Smooth muscle cell (in vitro differentiated cells): ENCODE results near the gene PRXL2A. TPM values are rescaled to one million over a fixed set of nuclear protein-coding genes. Genes with fewer than 3 reads are reported as not detected.

ENCODE experiments used
- DNase-seq: peaks from one replicate; lab custom pipeline; 2025; ENCODE audit not compliant: unreplicated experiment; lab: John Stamatoyannopoulos, UW
- H2AFZ ChIP-seq: fragments of 200-600 bp; sonication (generic); 2 replicates; pipeline ENCODE4 v1.6.0; 2016; ENCODE audit warnings: antibody characterized with exemption, low read depth, mild to moderate bottlenecking
- H3F3A ChIP-seq: fragments of 200-600 bp; sonication (generic); 2 replicates; pipeline ENCODE4 v1.6.0; 2017; ENCODE audit warnings: antibody characterized with exemption, low read depth
- H3K27ac ChIP-seq: fragments of 200-600 bp; sonication (generic); 2 replicates; pipeline ENCODE4 v1.5.1; 2016; ENCODE audit warnings: low read depth, mild to moderate bottlenecking
- H3K27me3 ChIP-seq: fragments of 200-600 bp; sonication (generic); 2 replicates; pipeline ENCODE4 v1.6.1; 2016; ENCODE audit warnings: low read depth, mild to moderate bottlenecking
- H3K36me3 ChIP-seq: fragments of 200-600 bp; sonication (generic); 2 replicates; pipeline ENCODE4 v1.5.1; 2016; ENCODE audit warnings: low read depth
- H3K4me1 ChIP-seq: fragments of 200-600 bp; sonication (generic); 2 replicates; pipeline ENCODE4 v1.5.1; 2016; ENCODE audit warnings: low read depth
- H3K4me2 ChIP-seq: fragments of 200-600 bp; sonication (generic); 2 replicates; pipeline ENCODE4 v1.6.0; 2016; ENCODE audit warnings: mild to moderate bottlenecking
- H3K4me3 ChIP-seq: fragments of 200-600 bp; sonication (generic); 2 replicates; pipeline ENCODE4 v1.5.1; 2016; ENCODE audit warnings: mild to moderate bottlenecking
- H3K79me2 ChIP-seq: fragments of 200-600 bp; sonication (generic); 2 replicates; pipeline ENCODE4 v1.6.0; 2016; ENCODE audit warnings: low read depth, mild to moderate bottlenecking
- H3K9ac ChIP-seq: fragments of 200-600 bp; sonication (generic); 2 replicates; pipeline ENCODE4 v1.6.0; 2016; ENCODE audit warnings: low read depth
- H3K9me3 ChIP-seq: fragments of 200-600 bp; sonication (generic); replicated peaks from 2 replicates; pipeline ENCODE4 v1.5.1; 2016; ENCODE audit warnings: low read depth
- H4K20me1 ChIP-seq: fragments of 200-600 bp; sonication (generic); 2 replicates; pipeline ENCODE4 v1.6.0; 2016; ENCODE audit warnings: low read depth
- WGBS: methylation state at CpG from one replicate; pipeline ENCODE4 v1.1.7; 2016; ENCODE audit warnings: low lambda C conversion rate; 5-methylcytosine and 5-hydroxymethylcytosine counted together
- polyA plus RNA-seq: library from polyadenylated mRNA; unstranded; fragments of >200 nt; fragmentation: Nextera tagmentation; extraction: Ambion mirVana; gene quantifications from 2 replicates; pipeline ENCODE4 v1.2.1, GENCODE V29; 2016
- total RNA-seq: library from RNA; depleted of rRNA; stranded (reverse); fragments of >200 nt; gene quantifications from 2 replicates; pipeline ENCODE4 v1.2.3, GENCODE V29; 2014
- TF ChIP-seq, protein P1 (sequence below): fragments of 200-600 bp; sonication (generic); IDR thresholded peaks from 2 replicates; pipeline ENCODE4 v1.5.1; 2017; ENCODE audit warnings: borderline replicate concordance, mild to moderate bottlenecking, antibody characterized with exemption; ENCODE audit not compliant: insufficient read depth, poor library complexity, severe bottlenecking

Gene PRXL2A
- total and polyA plus RNA-seq, 2 experiments from 2014 or later = 28.8 to 80.0 TPM

GRCh38 chr10:80433134-80433533, 24.8 kb downstream of the PRXL2A start:
- H4K20me1 ChIP-seq = no peaks in the 10 kb centered on the region
- 77% methylated on average over 3 of the region's 3 CpGs for WGBS

GRCh38 chr10:80436446-80437098, 28.2 kb downstream of the PRXL2A start:
- Histone ChIP-seq H4K20me1 (no peaks in the 10 kb centered on the region), H3K27me3 (no peaks in the 10 kb centered on the region), H2AFZ (no peak overlapping the region), H3K4me3 (no peak overlapping the region), H3F3A (no peaks in the 10 kb centered on the region), H3K27ac (no peak overlapping the region), H3K4me2 (no peak overlapping the region), H3K36me3 (no peaks in the 10 kb centered on the region), H3K4me1 (no peaks in the 10 kb centered on the region), H3K9me3 (no peaks in the 10 kb centered on the region), H3K9ac (no peak overlapping the region), H3K79me2 (no peaks in the 10 kb centered on the region)
- no peak for DNase-seq
- TF ChIP-seq, protein P1, sequence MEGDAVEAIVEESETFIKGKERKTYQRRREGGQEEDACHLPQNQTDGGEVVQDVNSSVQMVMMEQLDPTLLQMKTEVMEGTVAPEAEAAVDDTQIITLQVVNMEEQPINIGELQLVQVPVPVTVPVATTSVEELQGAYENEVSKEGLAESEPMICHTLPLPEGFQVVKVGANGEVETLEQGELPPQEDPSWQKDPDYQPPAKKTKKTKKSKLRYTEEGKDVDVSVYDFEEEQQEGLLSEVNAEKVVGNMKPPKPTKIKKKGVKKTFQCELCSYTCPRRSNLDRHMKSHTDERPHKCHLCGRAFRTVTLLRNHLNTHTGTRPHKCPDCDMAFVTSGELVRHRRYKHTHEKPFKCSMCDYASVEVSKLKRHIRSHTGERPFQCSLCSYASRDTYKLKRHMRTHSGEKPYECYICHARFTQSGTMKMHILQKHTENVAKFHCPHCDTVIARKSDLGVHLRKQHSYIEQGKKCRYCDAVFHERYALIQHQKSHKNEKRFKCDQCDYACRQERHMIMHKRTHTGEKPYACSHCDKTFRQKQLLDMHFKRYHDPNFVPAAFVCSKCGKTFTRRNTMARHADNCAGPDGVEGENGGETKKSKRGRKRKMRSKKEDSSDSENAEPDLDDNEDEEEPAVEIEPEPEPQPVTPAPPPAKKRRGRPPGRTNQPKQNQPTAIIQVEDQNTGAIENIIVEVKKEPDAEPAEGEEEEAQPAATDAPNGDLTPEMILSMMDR = no peak
- 42% methylated on average over 6 of the region's 6 CpGs for WGBS

More at GRCh38 chr10:80433134-80433533, 24.8 kb downstream of the PRXL2A start:
- TF ChIP-seq, protein P1 = no peak
- Histone ChIP-seq H3K9ac (no peak overlapping the region), H3K36me3 (no peaks in the 10 kb centered on the region), H3K27me3 (no peaks in the 10 kb centered on the region), H3K9me3 (no peaks in the 10 kb centered on the region), H3K27ac (no peak overlapping the region), H3K4me2 (no peak overlapping the region), H3K4me1 (no peaks in the 10 kb centered on the region), H3F3A (no peaks in the 10 kb centered on the region), H3K79me2 (no peaks in the 10 kb centered on the region), H3K4me3 (no peak overlapping the region), H2AFZ (no peak overlapping the region)
- DNase-seq = no peak

GRCh38 chr10:80437227-80437626, 28.9 kb downstream of the PRXL2A start:
- Histone ChIP-seq H3K4me1 (no peaks in the 10 kb centered on the region), H3K79me2 (no peaks in the 10 kb centered on the region), H3K36me3 (no peaks in the 10 kb centered on the region), H3F3A (no peaks in the 10 kb centered on the region), H4K20me1 (no peaks in the 10 kb centered on the region), H3K4me3 (no peak overlapping the region), H3K27me3 (no peaks in the 10 kb centered on the region), H3K27ac (no peak overlapping the region), H2AFZ (no peak overlapping the region), H3K4me2 (no peak overlapping the region), H3K9ac (no peak overlapping the region), H3K9me3 (no peaks in the 10 kb centered on the region)
- 68% methylated on average over 2 of the region's 2 CpGs for WGBS
- TF ChIP-seq, protein P1 = no peak
- DNase-seq = no peak

DNA sequence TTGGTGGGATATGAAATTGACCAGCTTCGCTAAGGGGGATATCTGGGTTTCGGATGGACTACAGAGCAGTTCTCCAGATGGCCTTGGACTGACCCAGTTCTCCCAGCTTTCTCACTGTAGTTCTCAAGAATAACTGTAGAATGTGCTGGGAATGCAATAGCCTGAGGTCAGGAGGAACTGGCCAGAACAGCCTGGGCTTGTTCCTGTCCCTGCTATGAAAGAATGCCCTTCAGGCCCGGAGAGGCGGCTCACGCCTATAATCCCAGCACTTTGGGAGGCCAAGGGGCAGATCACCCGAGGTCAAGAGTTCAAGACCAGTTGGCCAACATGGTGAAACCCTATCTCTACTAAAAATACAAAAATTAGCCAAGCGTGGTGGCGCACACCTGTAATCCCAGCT, 33.5 kb downstream of the PRXL2A start:
- H3K4me1 ChIP-seq = peaks cover 12% of the 10 kb centered on the region
- H3K9ac ChIP-seq = no peak overlapping the region
- no peaks in the 10 kb centered on the region for H4K20me1 ChIP-seq
- H3K9me3 ChIP-seq = no peaks in the 10 kb centered on the region
- H3K27me3 ChIP-seq = no peaks in the 10 kb centered on the region
- no peak overlapping the region for H2AFZ ChIP-seq
- TF ChIP-seq, protein P1 = no peak
- WGBS = 85% methylated on average over 8 of the region's 8 CpGs
- H3F3A ChIP-seq = peaks cover 13% of the 10 kb centered on the region
- H3K79me2 ChIP-seq = no peaks in the 10 kb centered on the region
- H3K4me2 ChIP-seq = no peak overlapping the region
- no peak overlapping the region for H3K4me3 ChIP-seq
- DNase-seq = no peak
- H3K36me3 ChIP-seq = no peaks in the 10 kb centered on the region
- no peak overlapping the region for H3K27ac ChIP-seq
